Caco-2 (cell line): ENCODE results near the gene PON1. TPM values are rescaled to one million over a fixed set of nuclear protein-coding genes. Genes with fewer than 3 reads are reported as not detected.

Source experiments
- BruUV-seq: library from RNA; stranded (reverse); fragments of 400-500 nt; replicated peaks from 2 replicates; lab custom pipeline; 2021; lab: Mats Ljungman, UMichigan
- CTCF ChIA-PET: fragments of 300-600 bp; sonication (Branson Sonifier 250); formaldehyde crosslinking; loops from one replicate; lab custom pipeline; 2022; ENCODE audit warnings: antibody characterized with exemption; lab: Charles Lee
- POLR2A ChIA-PET: fragments of 300-600 bp; sonication (Branson Sonifier 250); formaldehyde crosslinking; loops from one replicate; lab custom pipeline; 2022; ENCODE audit warnings: antibody characterized with exemption; lab: Charles Lee
- DNase-seq, 2 experiments: peaks; one replicate each; pipeline versions ENCODE4 v3.0.0 to v3.0.0-alpha.2; 2020 to 2022
- H3K27me3 ChIP-seq: replicated peaks from 2 replicates; pipeline ENCODE4 v1.6.0; 2011; ENCODE audit warnings: low read length; ENCODE audit not compliant: control insufficient read depth, insufficient read depth
- H3K36me3 ChIP-seq: 2 replicates; pipeline ENCODE4 v1.5.1; 2011; ENCODE audit warnings: low read length; ENCODE audit not compliant: control insufficient read depth, insufficient read depth
- H3K4me1 ChIP-seq: fragments of 250-450 bp; sonication (Bioruptor Pico); 2 replicates; pipeline ENCODE4 v1.5.1; 2020; ENCODE audit warnings: mild to moderate bottlenecking
- H3K4me3 ChIP-seq: 2 replicates; pipeline ENCODE4 v1.5.1; 2011; ENCODE audit warnings: low read depth, mild to moderate bottlenecking, control low read depth, low read length
- H3K9me3 ChIP-seq: fragments of 250-450 bp; sonication (Bioruptor Pico); 2 replicates; pipeline ENCODE4 v1.5.1; 2020; ENCODE audit warnings: mild to moderate bottlenecking, moderate library complexity
- H3K27ac Mint-ChIP-seq: one replicate; pipeline ENCODE4 v1.8.0; 2022; ENCODE audit warnings: mixed read lengths; ENCODE audit not compliant: unreplicated experiment
- H3K27me3 Mint-ChIP-seq: one replicate; pipeline ENCODE4 v1.8.0; 2022; ENCODE audit warnings: mixed read lengths; ENCODE audit not compliant: insufficient read depth, unreplicated experiment
- H3K36me3 Mint-ChIP-seq: one replicate; pipeline ENCODE4 v1.8.0; 2022; ENCODE audit warnings: mild to moderate bottlenecking, mixed read lengths; ENCODE audit not compliant: insufficient read depth, unreplicated experiment
- H3K4me1 Mint-ChIP-seq: one replicate; pipeline ENCODE4 v1.8.0; 2022; ENCODE audit warnings: low read depth, mixed read lengths; ENCODE audit not compliant: unreplicated experiment
- H3K4me3 Mint-ChIP-seq: one replicate; pipeline ENCODE4 v1.8.0; 2022; ENCODE audit warnings: mild to moderate bottlenecking, moderate library complexity, mixed read lengths; ENCODE audit not compliant: unreplicated experiment
- H3K9me3 Mint-ChIP-seq: one replicate; pipeline ENCODE4 v1.8.0; 2022; ENCODE audit warnings: mixed read lengths; ENCODE audit not compliant: unreplicated experiment
- intact Hi-C: fragments of 100-400 bp; cut with micrococcal nuclease; formaldehyde crosslinking; loops from one replicate; pipeline ENCODE4 v1.10.0; 2022; ENCODE audit not compliant: unreplicated experiment
- total RNA-seq: library from RNA; stranded (reverse); gene quantifications from 2 replicates; pipeline ENCODE4 v1.2.3, GENCODE V29; 2022
- TF ChIP-seq, protein P1 (sequence below), 2 experiments: fragments of 200-600 bp in 1 of 2; IDR thresholded peaks; 1 replicate in 1 of 2; 2 replicates in 1 of 2; pipeline versions ENCODE4 v1.5.1 to v1.8.0; 2011 to 2022; ENCODE audit warnings: antibody characterized with exemption in 1 of 2, control low read depth in 1 of 2, inconsistent platforms in 1 of 2, low read depth in 1 of 2, low read length in 1 of 2, mild to moderate bottlenecking in 1 of 2, moderate library complexity in 1 of 2; ENCODE audit not compliant: insufficient read depth in 1 of 2, severe bottlenecking in 1 of 2, unreplicated experiment in 1 of 2

PON1 gene
- total RNA-seq, 1 experiment from 2014 or later: not detected

DNA sequence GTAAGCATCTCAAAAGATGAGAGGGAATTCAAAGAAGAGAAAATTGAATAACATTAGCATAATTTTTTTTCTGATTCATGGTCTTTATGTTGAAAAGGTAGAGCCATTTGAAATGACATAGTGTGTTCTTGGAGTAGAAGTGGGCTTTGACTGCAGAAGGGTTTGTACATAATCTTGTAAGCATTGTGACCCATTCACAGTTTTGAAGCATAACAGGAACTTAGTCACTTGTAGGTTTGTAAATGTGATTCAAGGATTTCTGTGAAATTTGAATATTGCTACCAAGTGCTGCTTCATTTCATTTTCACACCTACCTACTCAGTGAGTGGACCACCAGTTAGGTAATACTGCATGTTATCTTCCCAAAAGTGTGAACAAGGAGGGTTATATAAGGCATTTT lies 68.6 kb downstream of the PON1 start:
- no peaks in the 10 kb centered on the region for H3K36me3 ChIP-seq
- no peaks in the 10 kb centered on the region for H3K9me3 ChIP-seq
- no TSS peak for BruUV-seq
- Mint-ChIP-seq H3K27ac (no peak overlapping the region), H3K4me3 (no peak overlapping the region), H3K4me1 (no peaks in the 10 kb centered on the region), H3K36me3 (peaks cover 4% of the 10 kb centered on the region), H3K27me3 (no peaks in the 10 kb centered on the region), H3K9me3 (no peaks in the 10 kb centered on the region)
- CTCF ChIA-PET: no interaction called here
- no peaks in the 10 kb centered on the region for H3K4me1 ChIP-seq
- no peak for DNase-seq
- TF ChIP-seq, protein P1, sequence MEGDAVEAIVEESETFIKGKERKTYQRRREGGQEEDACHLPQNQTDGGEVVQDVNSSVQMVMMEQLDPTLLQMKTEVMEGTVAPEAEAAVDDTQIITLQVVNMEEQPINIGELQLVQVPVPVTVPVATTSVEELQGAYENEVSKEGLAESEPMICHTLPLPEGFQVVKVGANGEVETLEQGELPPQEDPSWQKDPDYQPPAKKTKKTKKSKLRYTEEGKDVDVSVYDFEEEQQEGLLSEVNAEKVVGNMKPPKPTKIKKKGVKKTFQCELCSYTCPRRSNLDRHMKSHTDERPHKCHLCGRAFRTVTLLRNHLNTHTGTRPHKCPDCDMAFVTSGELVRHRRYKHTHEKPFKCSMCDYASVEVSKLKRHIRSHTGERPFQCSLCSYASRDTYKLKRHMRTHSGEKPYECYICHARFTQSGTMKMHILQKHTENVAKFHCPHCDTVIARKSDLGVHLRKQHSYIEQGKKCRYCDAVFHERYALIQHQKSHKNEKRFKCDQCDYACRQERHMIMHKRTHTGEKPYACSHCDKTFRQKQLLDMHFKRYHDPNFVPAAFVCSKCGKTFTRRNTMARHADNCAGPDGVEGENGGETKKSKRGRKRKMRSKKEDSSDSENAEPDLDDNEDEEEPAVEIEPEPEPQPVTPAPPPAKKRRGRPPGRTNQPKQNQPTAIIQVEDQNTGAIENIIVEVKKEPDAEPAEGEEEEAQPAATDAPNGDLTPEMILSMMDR (IDR thresholded peaks at IDR 0.05; ENCODE audit: insufficient read depth in 1 of 2, low read depth in 1 of 2, low read length in 1 of 2, severe bottlenecking in 1 of 2, unreplicated experiment in 1 of 2): no peak
- H3K4me3 ChIP-seq: no peak overlapping the region
- H3K27me3 ChIP-seq: no peaks in the 10 kb centered on the region
- POLR2A ChIA-PET: no interaction called here
- intact Hi-C loops: no loop called here

DNA sequence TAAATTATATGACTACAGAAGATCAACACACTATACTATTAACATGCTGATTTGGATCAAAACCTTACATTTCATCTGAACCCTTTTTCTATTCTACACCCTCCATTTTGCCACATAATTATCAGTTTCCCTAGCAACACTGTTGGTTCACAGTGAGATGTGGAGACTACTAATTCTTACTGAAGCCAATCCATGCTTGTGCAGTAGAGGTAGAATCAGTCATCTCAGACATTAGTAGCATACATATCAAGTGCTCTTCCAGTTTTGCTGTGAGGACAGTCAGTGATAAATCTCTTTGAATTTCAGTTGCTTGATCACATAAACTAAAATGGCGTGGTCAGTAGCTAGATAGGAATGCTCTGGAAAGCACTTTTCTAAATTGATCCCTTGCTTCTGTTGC lies 70.3 kb downstream of the PON1 start:
- TF ChIP-seq, protein P1 (IDR thresholded peaks at IDR 0.05; ENCODE audit: insufficient read depth in 1 of 2, low read depth in 1 of 2, low read length in 1 of 2, severe bottlenecking in 1 of 2, unreplicated experiment in 1 of 2): no peak
- BruUV-seq: no TSS peak
- H3K36me3 ChIP-seq: no peaks in the 10 kb centered on the region
- POLR2A ChIA-PET: no interaction called here
- peaks cover 4% of the 10 kb centered on the region for H3K36me3 Mint-ChIP-seq
- H3K9me3 Mint-ChIP-seq: no peaks in the 10 kb centered on the region
- no peaks in the 10 kb centered on the region for H3K27me3 ChIP-seq
- no peak overlapping the region for H3K4me3 Mint-ChIP-seq
- H3K27ac Mint-ChIP-seq: no peak overlapping the region
- H3K9me3 ChIP-seq: no peaks in the 10 kb centered on the region
- intact Hi-C loops: no loop called here
- CTCF ChIA-PET: no interaction called here
- no peaks in the 10 kb centered on the region for H3K4me1 ChIP-seq
- H3K4me1 Mint-ChIP-seq: no peaks in the 10 kb centered on the region
- H3K27me3 Mint-ChIP-seq: no peaks in the 10 kb centered on the region
- H3K4me3 ChIP-seq: no peak overlapping the region
- no peak for DNase-seq

DNA sequence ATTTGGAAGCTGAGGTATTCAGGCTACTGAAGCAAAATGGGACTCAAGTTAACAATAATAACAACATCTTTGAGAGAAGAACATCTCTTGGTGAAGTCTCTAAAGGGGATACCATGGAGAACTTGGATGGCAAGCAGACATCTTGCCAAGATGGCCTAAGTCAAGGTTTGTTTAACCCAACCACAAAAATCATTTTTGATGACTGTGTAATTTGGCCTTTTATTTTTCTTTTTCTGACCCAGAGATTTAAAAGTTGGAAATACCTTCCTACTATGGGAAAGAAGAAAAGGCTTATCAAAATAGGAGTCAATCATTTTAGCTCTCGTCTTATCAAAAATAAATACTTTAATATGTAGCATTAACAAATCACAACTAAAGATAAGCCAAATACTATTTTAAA lies 72.4 kb downstream of the PON1 start:
- H3K27ac Mint-ChIP-seq: no peak overlapping the region
- CTCF ChIA-PET: no interaction called here
- DNase-seq: no peak

More for the DNA sequence above, 72.4 kb downstream of the PON1 start:
- no peak overlapping the region for H3K4me3 Mint-ChIP-seq
- Histone ChIP-seq H3K4me3 (no peak overlapping the region), H3K9me3 (no peaks in the 10 kb centered on the region), H3K4me1 (no peaks in the 10 kb centered on the region), H3K27me3 (no peaks in the 10 kb centered on the region), H3K36me3 (no peaks in the 10 kb centered on the region)
- H3K4me1 Mint-ChIP-seq: no peaks in the 10 kb centered on the region
- no peaks in the 10 kb centered on the region for H3K36me3 Mint-ChIP-seq
- TF ChIP-seq, protein P1 (IDR thresholded peaks at IDR 0.05; ENCODE audit: insufficient read depth in 1 of 2, low read depth in 1 of 2, low read length in 1 of 2, severe bottlenecking in 1 of 2, unreplicated experiment in 1 of 2): no peak
- H3K27me3 Mint-ChIP-seq: no peaks in the 10 kb centered on the region
- BruUV-seq: no TSS peak
- POLR2A ChIA-PET: no interaction called here
- intact Hi-C loops: no loop called here
- H3K9me3 Mint-ChIP-seq: no peaks in the 10 kb centered on the region
